Measurements from ENCODE around the gene RPS21. TPM values are rescaled to one million over a fixed set of nuclear protein-coding genes. Genes with fewer than 3 reads are reported as not detected.
A peak's percentile ranks its signal among the peaks of the same experiment; 100 is the strongest.

RPS21 gene
- total and polyA plus RNA-seq, 2 experiments from 2014 or later, result 639 to 1,039 TPM

GRCh38 chr20:62357681-62358080 is 29.2 kb upstream of the RPS21 start:
- no peak for DNase-seq
- Histone ChIP-seq H3K9ac (no peak overlapping the region), H3K36me3 (ENCODE audit: low read depth) (no peaks in the 10 kb centered on the region), H2AFZ (no peak overlapping the region), H3K4me2 (ENCODE audit: unreplicated experiment) (no peak overlapping the region), H3F3A (ENCODE audit: insufficient read depth) (no peaks in the 10 kb centered on the region), H3K4me1 (ENCODE audit: insufficient read depth) (peaks cover 33% of the 10 kb centered on the region), H3K9me2 (ENCODE audit: insufficient read depth) (no peaks in the 10 kb centered on the region), H3K9me3 (ENCODE audit: low read depth) (no peaks in the 10 kb centered on the region), H3K4me3 (no peak overlapping the region), H3K27ac (no peak overlapping the region), H3K27me3 (replicated peaks; ENCODE audit: insufficient read depth) (no peaks in the 10 kb centered on the region), H3K79me2 (ENCODE audit: insufficient read depth) (no peaks in the 10 kb centered on the region), H4K20me1 (ENCODE audit: insufficient read depth) (no peaks in the 10 kb centered on the region)
- TF ChIP-seq EZH2 (IDR thresholded peaks at IDR 0.05; ENCODE audit: insufficient read depth, poor library complexity, severe bottlenecking) (no peak), EZH2phosphoT487 (IDR thresholded peaks at IDR 0.05; ENCODE audit: insufficient read depth, low read depth) (no peak)
- in situ Hi-C loops (cut with MboI), result no loop called here
- WGBS, 2 experiments (ENCODE audit: low coverage in 1 of 2, low lambda C conversion rate in 2 of 2, missing lambda C conversion rate in 2 of 2), result 28 to 30% methylated on average over 7 of the region's 7 CpGs

- H3K36me3 ChIP-seq (ENCODE audit: low read depth), result no peaks in the 10 kb centered on the region
- H3K4me3 ChIP-seq, result no peak overlapping the region
- H3K4me2 ChIP-seq (ENCODE audit: unreplicated experiment), result no peak overlapping the region
- 79% methylated on average over 18 to 23 of the region's 24 CpGs for WGBS, 2 experiments (ENCODE audit: low coverage in 1 of 2, low lambda C conversion rate in 2 of 2, missing lambda C conversion rate in 2 of 2)
- no peaks in the 10 kb centered on the region for H3F3A ChIP-seq (ENCODE audit: insufficient read depth)
- H3K9ac ChIP-seq, result no peak overlapping the region
- no peaks in the 10 kb centered on the region for H3K9me3 ChIP-seq (ENCODE audit: low read depth)
- no peaks in the 10 kb centered on the region for H3K9me2 ChIP-seq (ENCODE audit: insufficient read depth)
- no peaks in the 10 kb centered on the region for H4K20me1 ChIP-seq (ENCODE audit: insufficient read depth)
- no peak overlapping the region for H2AFZ ChIP-seq
- H3K27ac ChIP-seq, result no peak overlapping the region
- no peak for DNase-seq
- in situ Hi-C loops (cut with MboI), result no loop called here
- no peaks in the 10 kb centered on the region for H3K79me2 ChIP-seq (ENCODE audit: insufficient read depth)
- H3K27me3 ChIP-seq (replicated peaks; ENCODE audit: insufficient read depth), result no peaks in the 10 kb centered on the region
- H3K4me1 ChIP-seq (ENCODE audit: insufficient read depth), result peaks cover 33% of the 10 kb centered on the region
- no peak for TF ChIP-seq EZH2 (IDR thresholded peaks at IDR 0.05; ENCODE audit: insufficient read depth, poor library complexity, severe bottlenecking)
- no peak for TF ChIP-seq EZH2phosphoT487 (IDR thresholded peaks at IDR 0.05; ENCODE audit: insufficient read depth, low read depth)
Observed at GRCh38 chr20:62358171-62359042, 28.5 kb upstream of the RPS21 start.

GRCh38 chr20:62359043-62359490 is 27.8 kb upstream of the RPS21 start:
- 60 to 61% methylated on average over 15 of the region's 16 CpGs for WGBS, 2 experiments (ENCODE audit: low coverage in 1 of 2, low lambda C conversion rate in 2 of 2, missing lambda C conversion rate in 2 of 2)
- TF ChIP-seq EZH2 (IDR thresholded peaks at IDR 0.05; ENCODE audit: insufficient read depth, poor library complexity, severe bottlenecking), result no peak
- no peak for TF ChIP-seq EZH2phosphoT487 (IDR thresholded peaks at IDR 0.05; ENCODE audit: insufficient read depth, low read depth)
- H3F3A ChIP-seq (ENCODE audit: insufficient read depth), result no peaks in the 10 kb centered on the region
- no peaks in the 10 kb centered on the region for H3K36me3 ChIP-seq (ENCODE audit: low read depth)
- DNase-seq, result no peak
- no peak overlapping the region for H3K27ac ChIP-seq
- H3K4me1 ChIP-seq (ENCODE audit: insufficient read depth), result peaks cover 33% of the 10 kb centered on the region
- no peaks in the 10 kb centered on the region for H3K9me2 ChIP-seq (ENCODE audit: insufficient read depth)
- H3K27me3 ChIP-seq (replicated peaks; ENCODE audit: insufficient read depth), result no peaks in the 10 kb centered on the region
- H3K79me2 ChIP-seq (ENCODE audit: insufficient read depth), result no peaks in the 10 kb centered on the region
- no peaks in the 10 kb centered on the region for H4K20me1 ChIP-seq (ENCODE audit: insufficient read depth)
- H3K9ac ChIP-seq, result no peak overlapping the region
- no peaks in the 10 kb centered on the region for H3K9me3 ChIP-seq (ENCODE audit: low read depth)
- no peak overlapping the region for H2AFZ ChIP-seq
- no peak overlapping the region for H3K4me3 ChIP-seq
- in situ Hi-C loops (cut with MboI), result no loop called here
- no peak overlapping the region for H3K4me2 ChIP-seq (ENCODE audit: unreplicated experiment)

GRCh38 chr20:62359491-62360121 is 27.3 kb upstream of the RPS21 start:
- no peak overlapping the region for H3K4me2 ChIP-seq (ENCODE audit: unreplicated experiment)
- H3K27me3 ChIP-seq (replicated peaks; ENCODE audit: insufficient read depth), result no peaks in the 10 kb centered on the region
- 38 to 40% methylated on average over 3 to 20 of the region's 25 CpGs for WGBS, 2 experiments (ENCODE audit: low coverage in 1 of 2, low lambda C conversion rate in 2 of 2, missing lambda C conversion rate in 2 of 2)
- H3F3A ChIP-seq (ENCODE audit: insufficient read depth), result no peaks in the 10 kb centered on the region
- no peaks in the 10 kb centered on the region for H3K79me2 ChIP-seq (ENCODE audit: insufficient read depth)
- TF ChIP-seq EZH2 (IDR thresholded peaks at IDR 0.05; ENCODE audit: insufficient read depth, poor library complexity, severe bottlenecking) (no peak), EZH2phosphoT487 (IDR thresholded peaks at IDR 0.05; ENCODE audit: insufficient read depth, low read depth) (no peak)
- H3K9ac ChIP-seq, result no peak overlapping the region
- H3K4me1 ChIP-seq (ENCODE audit: insufficient read depth), result peaks cover 33% of the 10 kb centered on the region
- H3K27ac ChIP-seq, result no peak overlapping the region
- no peaks in the 10 kb centered on the region for H3K9me2 ChIP-seq (ENCODE audit: insufficient read depth)
- H4K20me1 ChIP-seq (ENCODE audit: insufficient read depth), result no peaks in the 10 kb centered on the region
- no peak overlapping the region for H2AFZ ChIP-seq
- H3K4me3 ChIP-seq, result no peak overlapping the region
- in situ Hi-C loops (cut with MboI), result no loop called here
- no peaks in the 10 kb centered on the region for H3K9me3 ChIP-seq (ENCODE audit: low read depth)
- no peaks in the 10 kb centered on the region for H3K36me3 ChIP-seq (ENCODE audit: low read depth)
- peak; percentile 65 for DNase-seq

Measured in GM23248 (cell line).